ENCODE data around the gene CACNB3.

The CACNB3 gene

DNA sequence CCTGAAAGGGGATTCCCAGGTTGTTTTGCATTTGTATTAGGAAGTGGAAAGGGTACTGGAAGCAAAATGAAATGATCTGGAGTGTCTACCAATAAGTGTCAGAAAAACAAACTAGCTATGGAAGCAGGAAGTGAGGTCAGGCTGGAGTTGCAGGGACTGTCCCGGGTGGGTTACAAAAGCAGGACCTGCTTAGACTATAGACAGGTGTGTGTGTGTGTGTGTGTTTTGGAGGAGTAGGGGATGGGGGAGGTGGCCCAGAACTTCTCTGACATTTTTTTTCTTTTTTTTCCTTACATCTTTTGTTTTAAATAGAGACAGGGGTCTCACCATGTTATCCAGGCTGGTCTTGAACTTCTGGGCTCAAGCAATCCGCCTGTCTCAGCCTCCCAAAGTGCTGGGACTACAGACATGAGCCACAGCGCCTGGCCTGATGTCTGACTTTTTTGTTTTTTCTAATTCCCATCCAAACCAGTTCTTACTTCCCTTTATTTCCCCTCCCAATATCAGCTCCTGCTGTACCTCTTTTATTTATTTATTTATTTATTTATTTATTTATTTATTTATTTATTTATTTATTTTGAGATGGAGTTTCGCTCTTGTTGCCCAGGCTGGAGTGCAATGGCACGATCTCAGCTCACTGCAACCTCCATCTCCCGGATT lies 47.9 kb downstream of the CACNB3 start:
- Histone ChIP-seq H3K4me1 (ENCODE audit: control insufficient read depth, low read length) (peaks cover 22% of the 10 kb centered on the region), H3K79me2 (ENCODE audit: control insufficient read depth, low read length) (peaks cover 8% of the 10 kb centered on the region), H4K20me1 (ENCODE audit: control insufficient read depth, insufficient read depth, low read depth, low read length) (peaks cover 7% of the 10 kb centered on the region), H3K9me3 (ENCODE audit: control insufficient read depth, insufficient read depth, low read length) (no peaks in the 10 kb centered on the region), H3K27ac (ENCODE audit: low read depth, low read length) (peak overlapping the region; percentile 54), H3K36me3 (ENCODE audit: control insufficient read depth, low read length) (peaks cover 19% of the 10 kb centered on the region), H3K4me2 (ENCODE audit: low read length) (peak overlapping the region; percentile 89), H3F3A (ENCODE audit: control insufficient read depth, insufficient read depth) (no peaks in the 10 kb centered on the region), H3K9me2 (replicated peaks; ENCODE audit: control insufficient read depth, low read length) (no peaks in the 10 kb centered on the region), H3K4me3 (ENCODE audit: low read length) (peak overlapping the region; percentile 83), H3K27me3 (ENCODE audit: control insufficient read depth, low read length) (peaks cover 5% of the 10 kb centered on the region; the same call in 1 of the 2 replicates)
- TF ChIP-seq, protein P1, sequence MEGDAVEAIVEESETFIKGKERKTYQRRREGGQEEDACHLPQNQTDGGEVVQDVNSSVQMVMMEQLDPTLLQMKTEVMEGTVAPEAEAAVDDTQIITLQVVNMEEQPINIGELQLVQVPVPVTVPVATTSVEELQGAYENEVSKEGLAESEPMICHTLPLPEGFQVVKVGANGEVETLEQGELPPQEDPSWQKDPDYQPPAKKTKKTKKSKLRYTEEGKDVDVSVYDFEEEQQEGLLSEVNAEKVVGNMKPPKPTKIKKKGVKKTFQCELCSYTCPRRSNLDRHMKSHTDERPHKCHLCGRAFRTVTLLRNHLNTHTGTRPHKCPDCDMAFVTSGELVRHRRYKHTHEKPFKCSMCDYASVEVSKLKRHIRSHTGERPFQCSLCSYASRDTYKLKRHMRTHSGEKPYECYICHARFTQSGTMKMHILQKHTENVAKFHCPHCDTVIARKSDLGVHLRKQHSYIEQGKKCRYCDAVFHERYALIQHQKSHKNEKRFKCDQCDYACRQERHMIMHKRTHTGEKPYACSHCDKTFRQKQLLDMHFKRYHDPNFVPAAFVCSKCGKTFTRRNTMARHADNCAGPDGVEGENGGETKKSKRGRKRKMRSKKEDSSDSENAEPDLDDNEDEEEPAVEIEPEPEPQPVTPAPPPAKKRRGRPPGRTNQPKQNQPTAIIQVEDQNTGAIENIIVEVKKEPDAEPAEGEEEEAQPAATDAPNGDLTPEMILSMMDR (IDR thresholded peaks at IDR 0.05; ENCODE audit: low read depth, low read length, poor library complexity, severe bottlenecking), result no peak
- TF ChIP-seq EZH2phosphoT487 (IDR thresholded peaks at IDR 0.05; ENCODE audit: borderline replicate concordance, low read length), result no peak

DNA sequence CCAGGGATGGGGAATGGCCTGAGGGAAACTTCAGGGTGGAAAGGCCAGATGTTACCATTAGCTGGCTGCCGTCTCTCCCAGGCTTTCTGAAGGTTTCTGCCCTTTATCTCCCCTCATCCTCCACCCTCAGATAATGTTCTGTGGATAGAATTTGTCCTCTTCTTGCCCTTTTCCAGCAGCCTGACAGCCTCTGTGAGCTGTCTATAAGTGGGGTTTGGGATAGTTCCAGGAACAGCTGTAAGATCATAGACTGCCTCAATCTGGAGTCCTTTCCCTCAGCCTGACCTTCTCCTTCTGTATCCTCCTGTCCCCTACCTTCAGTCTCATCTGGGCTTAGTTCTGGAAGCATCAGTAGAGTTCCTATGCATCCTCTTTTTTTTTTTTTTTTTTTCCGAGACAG lies 50.2 kb downstream of the CACNB3 start:
- no peak overlapping the region for H3K4me2 ChIP-seq (ENCODE audit: low read length)
- peaks cover 10% of the 10 kb centered on the region; the same call in 1 of the 2 replicates for H3K27me3 ChIP-seq (ENCODE audit: control insufficient read depth, low read length)
- H3K4me3 ChIP-seq (ENCODE audit: low read length), result no peak overlapping the region
- H3F3A ChIP-seq (ENCODE audit: control insufficient read depth, insufficient read depth), result no peaks in the 10 kb centered on the region
- no peaks in the 10 kb centered on the region for H3K9me3 ChIP-seq (ENCODE audit: control insufficient read depth, insufficient read depth, low read length)
- no peak for TF ChIP-seq EZH2phosphoT487 (IDR thresholded peaks at IDR 0.05; ENCODE audit: borderline replicate concordance, low read length)
- TF ChIP-seq, protein P1 (IDR thresholded peaks at IDR 0.05; ENCODE audit: low read depth, low read length, poor library complexity, severe bottlenecking), result no peak
- H3K27ac ChIP-seq (ENCODE audit: low read depth, low read length), result no peak overlapping the region
- H3K4me1 ChIP-seq (ENCODE audit: control insufficient read depth, low read length), result peaks cover 22% of the 10 kb centered on the region
- H4K20me1 ChIP-seq (ENCODE audit: control insufficient read depth, insufficient read depth, low read depth, low read length), result peaks cover 7% of the 10 kb centered on the region
- H3K79me2 ChIP-seq (ENCODE audit: control insufficient read depth, low read length), result peaks cover 8% of the 10 kb centered on the region
- 0 out of 2 replicates have a peak, but pooled peaks cover 7% of the 10 kb centered on the region for H3K36me3 ChIP-seq (ENCODE audit: control insufficient read depth, low read length)
- no peaks in the 10 kb centered on the region for H3K9me2 ChIP-seq (replicated peaks; ENCODE audit: control insufficient read depth, low read length)

DNA sequence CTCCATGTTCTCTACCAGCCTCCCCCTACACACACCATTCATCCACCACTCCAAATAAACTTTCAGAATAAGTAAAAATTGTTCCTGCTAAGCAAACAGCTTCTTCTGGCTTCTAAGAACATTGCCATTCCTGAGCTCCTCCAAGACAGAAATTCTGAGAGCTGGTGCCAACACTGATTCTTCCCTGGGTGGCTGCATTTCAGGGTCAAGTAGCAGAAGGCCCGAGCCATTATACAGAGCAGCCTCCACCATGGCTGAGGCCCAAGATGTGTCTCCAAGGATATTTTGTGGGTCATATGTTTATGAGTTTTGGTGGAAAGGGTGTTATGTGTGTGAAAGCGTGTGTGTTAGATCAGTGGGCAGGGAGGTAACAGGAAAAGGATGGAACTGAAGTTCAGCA lies 50.9 kb downstream of the CACNB3 start:
- H3F3A ChIP-seq (ENCODE audit: control insufficient read depth, insufficient read depth), result no peaks in the 10 kb centered on the region
- no peaks in the 10 kb centered on the region for H3K9me3 ChIP-seq (ENCODE audit: control insufficient read depth, insufficient read depth, low read length)
- no peak for TF ChIP-seq EZH2phosphoT487 (IDR thresholded peaks at IDR 0.05; ENCODE audit: borderline replicate concordance, low read length)
- TF ChIP-seq, protein P1 (IDR thresholded peaks at IDR 0.05; ENCODE audit: low read depth, low read length, poor library complexity, severe bottlenecking), result no peak
- H3K79me2 ChIP-seq (ENCODE audit: control insufficient read depth, low read length), result peaks cover 8% of the 10 kb centered on the region
- no peaks in the 10 kb centered on the region for H3K36me3 ChIP-seq (ENCODE audit: control insufficient read depth, low read length)
- H3K27me3 ChIP-seq (ENCODE audit: control insufficient read depth, low read length), result peaks cover 7% of the 10 kb centered on the region; the same call in 1 of the 2 replicates
- H3K4me1 ChIP-seq (ENCODE audit: control insufficient read depth, low read length), result peaks cover 16% of the 10 kb centered on the region
- no peak overlapping the region for H3K4me2 ChIP-seq (ENCODE audit: low read length)
- no peaks in the 10 kb centered on the region for H3K9me2 ChIP-seq (replicated peaks; ENCODE audit: control insufficient read depth, low read length)
- peaks cover 7% of the 10 kb centered on the region for H4K20me1 ChIP-seq (ENCODE audit: control insufficient read depth, insufficient read depth, low read depth, low read length)
- H3K4me3 ChIP-seq (ENCODE audit: low read length), result no peak overlapping the region
- no peak overlapping the region for H3K27ac ChIP-seq (ENCODE audit: low read depth, low read length)

All from DOHH2 (cell line).